ENCODE measurements around the gene AHI1.

AHI1 gene

GRCh38 chr6:135329851-135330803, 167.4 kb downstream of the AHI1 start:
- DNase-seq (ENCODE audit: low read depth, low spot score) = no peak

GRCh38 chr6:135328136-135328535, 169.4 kb downstream of the AHI1 start:
- no peak for DNase-seq (ENCODE audit: low read depth, low spot score)

- DNase-seq (ENCODE audit: low read depth, low spot score) = no peak
Measured at GRCh38 chr6:135325624-135326424, 171.7 kb downstream of the AHI1 start.

- DNase-seq (ENCODE audit: low read depth, low spot score) = no peak
Measured at GRCh38 chr6:135324531-135324930, 173.0 kb downstream of the AHI1 start.

- no peak for DNase-seq (ENCODE audit: low read depth, low spot score)
Measured at GRCh38 chr6:135323979-135324378, 173.6 kb downstream of the AHI1 start.

GRCh38 chr6:135323202-135323668, 174.3 kb downstream of the AHI1 start:
- no peak for DNase-seq (ENCODE audit: low read depth, low spot score)

GRCh38 chr6:135322427-135323201, 174.9 kb downstream of the AHI1 start:
- DNase-seq (ENCODE audit: low read depth, low spot score) = no peak

GRCh38 chr6:135320721-135321621, 176.6 kb downstream of the AHI1 start:
- DNase-seq (ENCODE audit: low read depth, low spot score) = no peak

- DNase-seq (ENCODE audit: low read depth, low spot score) = no peak
Measured at GRCh38 chr6:135319819-135320218, 177.7 kb downstream of the AHI1 start.

GRCh38 chr6:135318738-135319469, 178.6 kb downstream of the AHI1 start:
- no peak for DNase-seq (ENCODE audit: low read depth, low spot score)

GRCh38 chr6:135314543-135314942, 183.0 kb downstream of the AHI1 start:
- DNase-seq (ENCODE audit: low read depth, low spot score) = no peak

- DNase-seq (ENCODE audit: low read depth, low spot score) = no peak
Measured at GRCh38 chr6:135311446-135312200, 185.9 kb downstream of the AHI1 start.

- no peak for DNase-seq (ENCODE audit: low read depth, low spot score)
Measured at GRCh38 chr6:135310291-135310690, 187.2 kb downstream of the AHI1 start.

- no peak for DNase-seq (ENCODE audit: low read depth, low spot score)
Measured at GRCh38 chr6:135306740-135307420, 190.7 kb downstream of the AHI1 start.

GRCh38 chr6:135306166-135306565, 191.4 kb downstream of the AHI1 start:
- DNase-seq (ENCODE audit: low read depth, low spot score) = no peak

GRCh38 chr6:135305684-135306083, 191.9 kb downstream of the AHI1 start:
- no peak for DNase-seq (ENCODE audit: low read depth, low spot score)

GRCh38 chr6:135304883-135305282, 192.7 kb downstream of the AHI1 start:
- DNase-seq (ENCODE audit: low read depth, low spot score) = no peak

GRCh38 chr6:135301304-135301703, 196.2 kb downstream of the AHI1 start:
- no peak for DNase-seq (ENCODE audit: low read depth, low spot score)

- DNase-seq (ENCODE audit: low read depth, low spot score) = no peak
Measured at GRCh38 chr6:135300576-135300975, 197.0 kb downstream of the AHI1 start.
